ENCODE measurements around the gene ZC3H12C.
"Not testable (repeated sequence)": the region's sequence is repeated elsewhere in the genome, so short reads cannot be mapped to it uniquely, and the experiment has no call there.

ZC3H12C gene

GRCh38 chr11:110176366-110177085 is 83.3 kb downstream of the ZC3H12C start:
- in situ Hi-C loops (cut with HindIII; ENCODE audit: low sequenced_read_pairs), result no loop called here

DNA sequence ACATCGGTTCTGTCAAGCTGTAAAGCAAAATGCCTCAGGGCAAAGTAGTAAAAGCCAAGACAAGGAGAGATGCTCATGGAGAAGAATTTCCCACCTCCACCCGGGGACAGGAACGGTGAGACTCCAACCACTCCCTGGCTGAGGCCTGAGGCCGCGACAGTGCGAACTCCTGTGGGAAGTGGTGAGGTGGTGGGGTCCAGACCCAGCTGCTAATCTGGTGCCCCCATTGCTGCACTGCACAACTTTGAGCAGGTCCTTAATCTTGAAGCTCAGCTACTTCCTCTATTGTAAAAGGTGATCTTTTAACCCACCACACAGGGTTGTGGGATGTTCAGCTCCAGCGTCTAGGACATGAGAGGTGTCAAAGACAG is 83.9 kb downstream of the ZC3H12C start:
- in situ Hi-C loops (cut with HindIII; ENCODE audit: low sequenced_read_pairs), result no loop called here

DNA sequence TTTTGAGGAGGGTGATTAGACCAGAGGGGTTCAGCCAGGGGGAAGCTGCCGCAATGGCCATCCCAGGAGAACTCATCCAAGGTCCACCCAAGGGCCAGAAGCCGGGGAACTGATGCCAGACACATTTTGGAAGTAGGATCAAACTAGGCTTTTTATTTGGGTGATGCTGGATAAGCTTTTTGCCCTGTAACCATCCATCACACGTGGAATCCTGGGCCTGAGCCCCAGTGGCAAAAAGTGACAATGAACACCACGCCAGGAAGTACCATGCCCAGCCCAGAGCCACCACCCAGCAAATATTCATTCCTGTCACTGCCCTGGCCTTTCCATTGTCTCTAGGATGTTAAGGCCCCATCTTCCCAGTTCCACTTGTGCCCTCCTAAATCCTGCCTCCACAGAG is 85.9 kb downstream of the ZC3H12C start:
- in situ Hi-C loops (cut with HindIII; ENCODE audit: low sequenced_read_pairs), result no loop called here

DNA sequence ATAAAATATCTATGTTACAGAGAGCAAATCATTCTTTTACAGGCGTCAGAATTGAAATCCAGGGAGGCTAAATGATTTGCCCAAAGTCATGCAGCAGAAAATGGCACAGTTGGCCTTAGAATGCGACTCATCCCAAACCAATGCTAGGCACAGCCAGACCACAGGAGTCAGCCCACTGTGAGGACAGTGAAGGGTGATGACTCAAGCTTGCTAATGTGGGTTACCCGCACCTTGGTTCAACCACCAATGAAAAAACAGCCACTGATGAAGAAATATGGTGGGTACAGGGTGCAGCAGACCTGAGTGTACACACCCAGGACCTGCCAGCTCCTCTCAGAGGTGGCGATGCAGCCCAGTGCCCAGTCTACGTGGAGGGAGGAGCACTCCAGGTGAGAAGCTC is 89.7 kb downstream of the ZC3H12C start:
- in situ Hi-C loops (cut with HindIII; ENCODE audit: low sequenced_read_pairs), result no loop called here

DNA sequence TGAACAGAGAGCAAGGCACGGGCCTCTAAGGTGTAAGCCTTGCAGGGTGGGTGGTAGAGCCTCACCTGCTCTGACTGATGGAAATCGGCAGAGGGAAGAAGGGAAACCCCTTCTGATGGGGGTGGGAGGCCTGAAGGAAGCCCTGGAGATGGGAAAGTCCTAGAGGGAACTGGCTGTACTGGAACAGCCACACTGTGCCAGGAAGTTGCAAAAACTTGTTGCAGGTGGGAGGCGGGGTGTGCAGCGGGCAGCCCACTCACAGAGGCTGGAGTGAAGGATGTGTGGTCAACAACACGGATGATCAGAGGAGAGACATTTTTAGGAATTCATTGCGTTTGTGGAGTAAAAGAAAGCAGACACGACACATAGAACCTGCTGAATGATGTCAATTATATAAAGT is 91.3 kb downstream of the ZC3H12C start:
- in situ Hi-C loops (cut with HindIII; ENCODE audit: low sequenced_read_pairs), result no loop called here

DNA sequence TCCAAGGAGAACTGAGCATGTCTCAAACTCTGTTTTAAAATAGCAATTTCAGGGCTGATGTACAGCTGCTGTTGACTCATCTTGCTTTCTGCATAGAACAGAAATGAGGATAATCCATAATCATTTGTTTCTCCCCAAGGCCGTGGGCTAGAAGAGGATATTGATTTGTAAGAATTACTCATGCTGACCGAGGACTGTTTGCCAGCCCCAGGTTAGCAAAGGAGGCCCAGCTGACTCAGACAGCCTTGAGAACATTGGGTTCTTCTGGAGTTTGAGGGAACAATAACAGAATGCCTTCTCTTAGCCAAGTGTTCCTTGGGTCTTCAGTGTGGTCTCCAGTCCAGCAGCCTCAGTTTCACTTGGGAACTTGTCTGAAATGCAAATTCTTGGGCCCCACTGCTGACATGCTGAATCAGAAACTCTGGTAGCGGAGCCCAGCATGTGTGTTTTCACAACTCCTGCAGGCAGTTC is 92.0 kb downstream of the ZC3H12C start:
- in situ Hi-C loops (cut with HindIII; ENCODE audit: low sequenced_read_pairs), result no loop called here

GRCh38 chr11:110185599-110185998 is 92.4 kb downstream of the ZC3H12C start:
- in situ Hi-C loops (cut with HindIII; ENCODE audit: low sequenced_read_pairs), result no loop called here

DNA sequence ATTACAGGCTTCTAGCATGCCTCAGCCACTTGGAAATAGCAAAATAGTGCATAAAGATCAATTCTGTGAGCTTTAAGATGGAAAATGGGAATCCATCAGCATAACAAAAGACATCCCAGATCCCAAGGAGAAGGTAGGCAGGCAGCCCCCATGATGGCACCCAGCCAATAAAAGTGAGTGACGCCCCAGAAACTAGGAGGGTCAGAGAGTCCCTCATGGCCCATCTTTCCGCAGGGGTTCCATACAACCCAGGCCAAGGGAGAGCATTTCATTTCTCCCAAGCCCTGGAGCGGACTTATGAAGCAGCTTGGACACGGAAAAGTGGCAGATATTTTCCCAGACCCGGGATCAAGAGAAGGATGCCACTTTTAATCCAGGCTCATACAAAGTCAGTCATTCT is 93.3 kb downstream of the ZC3H12C start:
- in situ Hi-C loops (cut with HindIII; ENCODE audit: low sequenced_read_pairs), result no loop called here

DNA sequence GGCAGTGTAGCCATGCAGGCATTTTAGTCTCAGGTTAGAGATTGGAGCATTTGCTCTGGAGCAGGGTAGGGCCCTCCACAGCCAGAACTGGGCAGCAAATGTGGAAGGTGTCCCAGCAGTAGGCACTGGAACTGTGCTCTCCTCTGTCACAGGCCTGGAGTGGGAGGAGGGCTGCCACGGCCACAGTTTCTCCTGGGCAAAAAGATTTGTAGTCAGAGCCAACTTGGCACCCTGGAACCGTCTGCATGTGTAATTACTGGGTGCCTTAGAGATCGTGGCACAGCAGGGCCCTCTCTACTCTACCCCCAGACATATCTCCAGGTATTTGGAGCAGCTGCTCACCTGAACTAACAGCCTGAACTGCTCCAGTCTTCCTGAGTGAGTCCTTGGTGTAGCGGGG is 93.7 kb downstream of the ZC3H12C start:
- in situ Hi-C loops (cut with HindIII; ENCODE audit: low sequenced_read_pairs), result no loop called here

DNA sequence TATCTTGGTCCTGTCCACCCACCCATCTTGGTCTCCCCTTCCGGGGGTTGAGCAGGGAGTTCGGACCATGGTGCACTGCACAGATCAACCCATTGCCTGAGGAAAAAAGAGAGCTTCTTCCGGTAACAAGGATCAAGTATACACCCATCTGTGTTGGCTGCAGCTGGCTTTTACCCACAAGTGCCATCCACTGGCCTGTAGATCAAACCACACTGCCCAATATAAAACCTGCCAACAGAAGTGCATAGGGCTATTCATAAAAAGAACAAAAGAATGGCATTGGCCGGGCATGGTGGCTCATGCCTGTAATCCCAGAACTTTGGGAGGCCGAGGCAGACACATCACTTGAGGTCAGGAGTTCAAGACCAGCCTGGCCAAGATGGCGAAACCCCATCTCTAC is 94.5 kb downstream of the ZC3H12C start:
- in situ Hi-C loops (cut with HindIII; ENCODE audit: low sequenced_read_pairs), result no loop called here

DNA sequence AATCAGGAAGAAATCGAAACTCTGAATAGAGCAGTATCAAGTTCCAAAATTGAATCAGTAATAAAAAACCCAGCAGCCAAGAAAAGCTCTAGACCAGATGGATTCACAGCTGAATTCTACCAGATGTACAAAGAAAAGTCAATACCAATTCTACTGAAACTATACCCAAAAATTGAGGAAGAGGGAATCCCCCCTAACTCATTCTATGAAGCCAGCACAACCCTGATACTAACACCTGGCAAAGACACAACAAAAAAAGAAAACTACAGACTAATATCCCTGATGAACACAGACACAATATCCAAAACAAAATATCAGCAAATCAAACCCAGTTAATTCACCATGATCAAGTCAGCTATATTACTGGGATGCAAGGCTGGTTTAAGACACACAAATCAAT is 97.7 kb downstream of the ZC3H12C start:
- in situ Hi-C loops (cut with HindIII; ENCODE audit: low sequenced_read_pairs), result no loop called here

DNA sequence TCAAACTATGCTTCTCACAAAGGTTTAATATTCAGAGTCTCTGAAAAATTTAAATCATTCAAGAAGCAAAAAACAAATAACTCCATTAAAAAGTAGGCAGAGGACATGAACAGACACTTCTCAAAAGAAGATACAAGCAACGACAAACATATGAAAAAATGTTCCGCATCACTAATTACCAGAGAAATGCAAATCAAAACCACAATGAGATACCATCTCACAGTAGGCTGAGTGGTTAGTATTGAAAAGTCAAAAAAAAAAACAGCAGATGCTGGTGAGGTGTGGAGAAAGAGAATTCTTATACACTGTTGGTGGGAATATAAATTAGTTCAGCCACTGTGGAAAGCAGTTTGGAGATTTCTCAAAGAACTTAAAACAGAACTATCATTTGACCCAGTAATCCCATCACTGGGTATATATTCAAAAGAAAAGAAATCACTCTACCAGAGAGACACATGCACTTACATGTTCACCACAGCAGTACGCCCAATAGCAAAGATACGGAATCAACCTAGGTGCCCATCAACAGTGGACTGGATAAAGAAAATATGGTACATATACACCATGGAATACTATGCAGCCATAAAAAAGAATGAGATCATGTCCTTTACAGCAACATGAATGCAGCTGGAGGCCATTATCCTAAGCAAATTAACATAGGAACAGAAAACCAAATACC is 99.6 kb downstream of the ZC3H12C start:
- in situ Hi-C loops (cut with HindIII; ENCODE audit: low sequenced_read_pairs), result not testable (repeated sequence)

- in situ Hi-C loops (cut with HindIII; ENCODE audit: low sequenced_read_pairs), result not testable (repeated sequence)
These were observed 101.1 kb downstream of the ZC3H12C start for GRCh38 chr11:110194211-110194766.

- in situ Hi-C loops (cut with HindIII; ENCODE audit: low sequenced_read_pairs), result no loop called here
These were observed 103.1 kb downstream of the ZC3H12C start for GRCh38 chr11:110196241-110196754.

DNA sequence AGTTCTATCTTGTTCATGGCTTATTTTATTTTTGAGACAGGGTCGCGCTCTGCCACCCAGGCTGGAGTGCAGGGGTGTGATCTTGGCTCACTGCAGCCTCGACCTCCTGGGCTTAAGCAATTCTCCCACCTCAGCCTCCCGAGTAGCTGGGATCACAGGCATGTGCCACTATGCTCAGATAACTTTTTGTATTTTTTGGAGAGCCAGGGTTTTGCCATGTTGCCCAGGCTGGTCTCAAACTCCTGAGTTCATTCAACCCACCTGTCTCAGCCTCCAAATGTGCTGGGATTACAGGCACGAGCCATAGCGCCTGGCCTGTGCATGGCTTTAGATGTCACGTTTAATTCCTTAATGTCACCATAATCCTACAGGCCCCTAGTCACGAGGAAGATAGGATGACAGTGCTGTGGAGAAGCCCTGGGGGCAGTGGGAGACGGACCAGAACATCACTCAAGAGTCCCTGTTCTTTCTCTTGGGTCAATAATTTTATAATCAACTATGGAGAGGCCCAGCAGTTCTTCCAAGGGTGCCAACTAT is 103.8 kb downstream of the ZC3H12C start:
- in situ Hi-C loops (cut with HindIII; ENCODE audit: low sequenced_read_pairs), result no loop called here

DNA sequence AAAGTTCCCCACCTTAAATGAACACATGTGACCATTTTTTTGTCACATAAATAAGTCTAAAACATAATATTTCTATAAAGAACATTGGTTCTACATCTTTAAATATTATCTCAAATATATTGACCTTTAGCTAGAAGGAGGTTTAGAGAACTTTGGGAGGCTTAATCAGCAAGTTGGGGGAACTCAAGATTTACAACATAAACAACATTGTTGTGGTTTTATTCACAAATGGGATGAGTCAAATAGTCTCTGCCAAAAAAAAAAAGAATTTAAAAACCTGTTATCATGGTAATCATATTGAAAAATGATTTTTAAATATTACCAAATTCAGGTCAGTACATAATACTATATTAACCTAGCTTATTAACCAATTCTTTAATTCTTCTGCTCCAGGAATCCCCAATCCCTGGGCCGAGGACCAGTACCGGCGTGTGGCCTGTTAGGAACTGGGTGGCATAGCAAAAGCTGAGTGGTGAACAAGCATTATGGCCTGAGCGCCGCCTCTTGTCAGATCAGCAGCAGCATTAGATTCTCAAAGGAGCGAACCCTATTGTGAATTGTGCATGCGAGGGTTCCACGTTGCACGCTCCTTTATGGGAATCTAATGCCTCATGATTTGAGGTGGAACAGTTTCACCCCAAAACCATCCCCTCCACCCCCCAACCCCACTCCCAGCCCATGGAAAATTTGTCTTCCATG is 105.0 kb downstream of the ZC3H12C start:
- in situ Hi-C loops (cut with HindIII; ENCODE audit: low sequenced_read_pairs), result no loop called here

GRCh38 chr11:110199184-110199981 is 106.2 kb downstream of the ZC3H12C start:
- in situ Hi-C loops (cut with HindIII; ENCODE audit: low sequenced_read_pairs), result no loop called here

DNA sequence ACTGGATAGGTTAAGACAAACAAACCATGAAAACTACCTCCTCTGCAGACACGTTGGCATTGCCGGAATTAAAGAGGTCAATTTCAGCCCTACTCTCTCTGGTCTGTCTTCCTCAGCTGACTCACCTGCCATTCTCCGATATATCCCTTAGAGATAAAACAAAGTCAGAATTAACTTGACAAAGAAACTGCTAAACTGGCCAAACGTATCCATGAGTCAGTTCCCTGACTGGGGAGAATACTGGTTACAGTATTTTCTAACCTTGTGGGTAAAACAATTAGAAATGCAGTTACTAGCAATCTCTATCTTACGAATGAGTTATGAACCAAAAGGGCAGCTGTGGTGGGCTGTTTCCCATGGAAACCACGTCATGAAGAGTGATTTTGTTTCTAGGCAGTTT is 107.0 kb downstream of the ZC3H12C start:
- in situ Hi-C loops (cut with HindIII; ENCODE audit: low sequenced_read_pairs), result no loop called here

DNA sequence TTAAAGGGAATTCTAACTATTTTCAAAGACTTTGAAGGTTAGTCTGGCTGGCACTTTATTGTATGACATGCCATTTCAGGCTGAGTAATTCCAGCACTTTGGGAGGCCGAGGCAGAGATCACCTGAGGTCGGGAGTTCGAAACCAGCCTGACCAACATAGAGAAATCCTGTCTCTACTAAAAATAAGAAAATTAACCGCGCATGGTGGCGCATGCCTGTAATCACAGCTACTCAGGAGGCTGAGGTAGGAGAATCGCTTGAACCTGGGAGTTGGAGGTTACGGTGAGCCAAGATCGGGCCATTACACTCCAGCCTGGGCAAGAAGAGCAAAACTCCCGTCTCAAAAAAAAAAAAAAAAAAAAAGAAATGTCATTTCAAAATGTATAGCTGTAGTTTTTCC is 107.6 kb downstream of the ZC3H12C start:
- in situ Hi-C loops (cut with HindIII; ENCODE audit: low sequenced_read_pairs), result no loop called here

- in situ Hi-C loops (cut with HindIII; ENCODE audit: low sequenced_read_pairs), result no loop called here
These were observed 113.9 kb downstream of the ZC3H12C start for GRCh38 chr11:110207123-110207522.

All from DLD1 (cell line).